OCI-M1 (cell line): Measurements from ENCODE around the gene NSG2.

Experiments
- DNase-seq: peaks from one replicate; lab custom pipeline; 2025; lab: John Stamatoyannopoulos, UW

NSG2 gene

GRCh38 chr5:174045470-174046025, at the start of gene NSG2:
NSG2 (plus strand) TSS chr5:174045706; CDS start chr5:174046756, 1,050 bp downstream.
- peak; percentile 84 for DNase-seq

GRCh38 chr5:173997331-173997730, 48.2 kb upstream of the NSG2 start:
- no peak for DNase-seq

GRCh38 chr5:173998531-173998930, 47.0 kb upstream of the NSG2 start:
- no peak for DNase-seq

- no peak for DNase-seq
Observed at GRCh38 chr5:174000076-174000475, 45.4 kb upstream of the NSG2 start.

GRCh38 chr5:174003795-174004194, 41.7 kb upstream of the NSG2 start:
- no peak for DNase-seq

GRCh38 chr5:174008922-174009321, 36.6 kb upstream of the NSG2 start:
- DNase-seq = no peak

GRCh38 chr5:174010365-174010764, 35.1 kb upstream of the NSG2 start:
- DNase-seq = no peak

GRCh38 chr5:174011441-174011840, 34.1 kb upstream of the NSG2 start:
- no peak for DNase-seq

GRCh38 chr5:174020069-174020927, 25.2 kb upstream of the NSG2 start:
- DNase-seq = peak; percentile 75

GRCh38 chr5:174020928-174021304, 24.6 kb upstream of the NSG2 start:
- no peak for DNase-seq

GRCh38 chr5:174022384-174023095, 23.0 kb upstream of the NSG2 start:
- no peak for DNase-seq

GRCh38 chr5:174030286-174030685, 15.2 kb upstream of the NSG2 start:
- no peak for DNase-seq

GRCh38 chr5:174044466-174045254, 846 bp upstream of the NSG2 start:
- DNase-seq = no peak

GRCh38 chr5:174046558-174046957, 1.1 kb downstream of the NSG2 start:
- DNase-seq = no peak

GRCh38 chr5:174047472-174048099, 2.1 kb downstream of the NSG2 start:
- DNase-seq = no peak

- no peak for DNase-seq
Observed at GRCh38 chr5:174052636-174053035, 7.1 kb downstream of the NSG2 start.

GRCh38 chr5:174053905-174054304, 8.4 kb downstream of the NSG2 start:
- no peak for DNase-seq

- no peak for DNase-seq
Observed at GRCh38 chr5:174056064-174056847, 10.8 kb downstream of the NSG2 start.

- no peak for DNase-seq
Observed at GRCh38 chr5:174057206-174057605, 11.7 kb downstream of the NSG2 start.

GRCh38 chr5:174058433-174059122, 13.1 kb downstream of the NSG2 start:
- no peak for DNase-seq
